HG03575 (cell line): Measurements from ENCODE around the gene ZNF320.
"Not testable (repeated sequence)": the region's sequence is repeated elsewhere in the genome, so short reads cannot be mapped to it uniquely, and the experiment has no call there.

Experiments
- ATAC-seq: cut with Tn5 transposase; IDR thresholded peaks from one replicate; pipeline ENCODE4 v1.9.1; 2021; ENCODE audit not compliant: unreplicated experiment, insufficient number of reproducible peaks, low FRiP score; ENCODE audit errors: extremely low read depth

Gene ZNF320

DNA sequence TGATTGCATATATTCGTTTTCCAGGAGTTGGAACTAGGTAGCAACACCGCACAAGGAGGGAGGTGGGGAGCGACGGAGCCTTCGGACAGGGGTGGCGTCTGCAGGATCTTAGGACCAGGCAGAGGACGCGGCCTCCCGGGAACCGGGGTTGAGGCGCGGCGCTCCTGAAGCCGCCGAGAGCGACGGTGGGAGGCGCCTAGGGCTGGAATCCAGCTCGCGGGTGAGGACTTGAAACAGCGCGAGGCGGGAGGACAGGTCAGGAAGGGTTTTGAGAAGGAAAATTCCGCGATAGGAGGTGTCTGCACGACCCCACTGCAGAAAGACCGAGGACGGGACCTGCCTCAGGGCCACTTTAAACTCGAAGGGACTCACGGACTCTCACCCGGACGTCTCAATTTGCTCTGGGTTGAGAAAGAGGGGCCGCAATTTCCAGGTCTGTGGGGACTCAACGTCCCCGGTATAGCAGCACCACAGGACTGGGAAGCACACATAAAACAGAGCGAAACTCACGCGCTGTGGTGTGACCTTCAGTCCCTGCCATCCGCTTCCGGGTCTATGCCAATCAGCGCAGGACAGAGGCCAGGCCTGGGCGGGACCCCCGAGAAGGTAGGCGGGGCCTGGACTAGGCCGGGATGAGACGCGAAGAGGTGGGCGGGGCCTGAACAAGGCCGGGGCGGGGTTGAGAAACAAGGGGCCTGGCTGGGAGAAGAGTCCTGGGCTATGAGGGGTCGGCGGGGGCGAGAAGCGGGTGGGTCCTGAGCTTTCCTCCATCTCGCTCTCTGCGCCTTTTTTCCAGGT, at the start of gene ZNF320:
Gene ZNF320, minus strand, starts transcription at position 498 of the 798 bp plus-strand sequence. CDS start 7,380 bp downstream, outside the sequence.
- peak; percentile 57 for ATAC-seq

DNA sequence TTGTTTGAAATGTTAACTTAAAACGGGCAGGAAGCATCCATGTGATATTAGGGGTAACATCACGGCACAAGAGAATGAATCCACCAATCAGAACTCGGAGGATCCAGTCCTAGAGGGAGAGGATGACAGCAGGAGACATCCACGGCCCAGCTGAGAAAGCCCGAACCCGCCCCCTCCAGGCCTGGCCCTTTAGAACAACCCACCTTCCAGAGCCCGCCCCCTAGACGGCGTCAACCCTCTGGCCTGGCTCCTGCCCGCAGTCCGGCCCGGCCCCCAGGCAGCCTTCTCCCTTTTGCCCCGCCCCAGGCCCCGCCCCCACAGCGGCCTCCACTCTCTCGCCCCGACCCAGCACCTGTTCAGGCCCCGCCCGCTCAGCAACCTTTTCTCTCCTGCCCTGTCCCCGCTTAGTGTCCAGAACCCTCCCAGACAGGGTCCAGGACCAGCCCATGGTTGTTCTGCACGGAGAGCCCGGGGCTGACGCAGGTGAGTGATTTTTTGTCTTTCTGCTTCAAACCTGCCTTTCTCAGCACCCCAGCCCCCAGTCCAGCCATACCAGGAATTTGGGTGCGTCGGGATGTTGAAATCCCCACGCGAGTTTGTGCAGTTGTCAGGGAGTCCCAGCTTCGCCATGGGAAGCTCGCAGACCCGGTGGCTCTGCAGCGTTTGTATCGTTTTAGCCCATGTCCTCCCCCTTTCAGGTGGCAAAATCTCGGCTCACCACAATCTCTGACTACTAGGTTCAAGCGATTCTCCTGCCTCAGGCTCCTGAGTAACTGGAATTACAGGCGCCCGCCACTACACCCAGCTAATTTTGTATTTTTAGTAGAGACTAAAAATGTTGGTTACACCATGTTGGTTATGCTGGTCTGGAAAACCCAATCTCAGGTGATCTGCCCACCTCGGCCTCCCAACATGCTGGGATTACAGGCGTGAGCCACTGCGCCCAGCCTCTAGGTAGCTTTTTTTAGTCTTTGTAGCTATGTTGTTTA, 49.2 kb upstream of the ZNF320 start:
- ATAC-seq: no peak

DNA sequence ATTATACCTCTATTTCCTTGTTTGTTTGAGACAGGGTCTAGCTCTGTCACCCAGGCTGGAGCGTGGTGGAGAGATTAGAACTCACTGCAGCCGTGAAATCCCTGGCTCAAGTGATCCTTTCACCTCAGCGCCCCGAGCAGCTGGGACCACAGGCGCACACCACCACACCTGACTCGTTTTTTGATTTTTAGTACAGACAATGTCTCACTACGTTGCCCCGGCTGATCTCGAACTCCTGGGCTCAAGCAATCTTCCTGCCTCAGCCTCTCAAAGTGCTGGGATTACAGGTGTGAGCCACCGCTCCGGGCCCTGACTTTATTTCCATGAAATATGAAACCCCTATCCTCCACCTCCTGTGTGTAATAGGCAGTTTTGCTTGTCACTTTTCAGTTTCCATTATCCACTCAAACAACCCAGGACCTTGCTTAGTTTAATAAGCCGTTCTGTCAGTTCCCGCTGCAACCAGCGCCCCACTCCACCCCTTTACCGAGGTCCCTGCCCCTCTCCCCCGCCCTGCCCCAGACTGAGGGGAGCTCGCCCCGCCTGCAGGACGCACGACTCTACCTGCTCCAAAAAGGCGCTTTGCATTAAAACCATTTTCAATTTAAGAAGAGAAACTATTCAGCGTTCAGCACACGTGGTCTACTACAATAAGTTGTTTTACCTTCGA, 48.4 kb upstream of the ZNF320 start:
- no peak for ATAC-seq

DNA sequence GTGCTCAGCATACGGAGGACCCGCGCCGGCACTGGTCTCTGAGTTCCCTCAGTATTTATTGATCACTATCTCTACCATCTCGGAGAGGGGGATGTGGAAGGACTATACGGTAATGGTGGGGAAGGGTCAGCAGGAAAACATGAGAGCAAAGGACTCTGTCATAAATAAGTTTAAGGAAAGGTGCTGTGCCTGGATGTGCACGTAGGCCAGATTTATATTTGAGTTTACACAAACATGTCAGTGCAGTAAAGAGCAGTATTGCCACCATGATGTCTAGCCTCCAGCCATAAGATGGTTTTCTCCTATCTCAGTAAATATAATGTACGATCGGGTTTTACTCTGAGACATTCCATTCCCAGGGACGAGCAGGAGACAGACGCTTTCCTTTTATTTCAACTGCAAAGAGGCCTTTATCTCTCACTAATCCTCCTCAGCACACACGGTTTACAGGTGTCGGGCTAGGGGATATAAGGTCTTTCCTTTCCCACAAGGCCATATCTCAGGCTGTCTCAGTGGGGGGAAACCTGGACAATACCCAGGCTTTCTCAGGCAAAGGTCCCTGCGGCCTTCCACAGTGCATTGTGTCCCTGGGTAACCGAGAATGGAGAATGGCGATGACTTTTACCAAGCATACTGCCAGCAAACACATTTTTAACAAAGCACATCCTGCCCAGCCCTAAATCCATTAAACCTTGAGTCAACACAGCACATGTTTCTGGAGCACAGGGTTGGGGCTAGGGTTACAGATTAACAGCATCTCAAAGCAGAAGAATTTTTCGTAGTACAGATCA, 47.5 kb upstream of the ZNF320 start:
- not testable (repeated sequence) for ATAC-seq

DNA sequence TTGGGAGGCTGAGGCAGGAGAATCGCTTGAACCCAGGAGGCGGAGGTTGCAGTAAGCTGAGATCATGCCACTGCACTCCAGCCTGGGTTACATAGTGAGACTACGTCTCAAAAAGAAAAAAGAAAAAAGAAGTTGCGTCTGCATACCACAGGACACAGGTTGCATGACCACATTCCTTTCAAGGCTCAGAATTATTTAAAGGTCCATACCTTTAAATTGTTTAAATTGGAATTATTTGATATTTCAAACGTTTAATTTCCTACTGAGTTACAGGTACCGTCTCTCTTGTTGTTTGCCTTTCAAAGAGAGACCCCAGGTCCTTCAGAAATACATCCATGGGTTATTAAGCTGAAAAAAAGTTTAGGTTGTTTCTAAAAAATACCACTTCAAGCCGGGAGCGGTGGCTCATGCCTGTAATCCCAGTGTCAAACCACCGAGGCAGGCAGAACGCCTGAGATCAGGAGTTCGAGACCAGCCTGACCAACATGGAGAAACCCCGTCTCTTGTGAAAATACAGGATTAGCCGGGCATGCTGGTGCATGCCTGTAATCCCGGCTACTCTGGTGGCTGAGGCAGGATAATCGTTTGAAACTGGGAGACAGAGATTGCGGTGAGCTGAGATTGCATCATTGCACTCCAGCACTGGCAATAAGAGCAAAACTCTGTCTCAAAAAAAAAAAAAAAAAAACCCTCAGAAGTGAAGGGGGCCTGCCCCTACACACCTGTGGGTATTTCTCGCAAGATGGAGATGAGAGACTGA, 46.6 kb upstream of the ZNF320 start:
- no peak for ATAC-seq

DNA sequence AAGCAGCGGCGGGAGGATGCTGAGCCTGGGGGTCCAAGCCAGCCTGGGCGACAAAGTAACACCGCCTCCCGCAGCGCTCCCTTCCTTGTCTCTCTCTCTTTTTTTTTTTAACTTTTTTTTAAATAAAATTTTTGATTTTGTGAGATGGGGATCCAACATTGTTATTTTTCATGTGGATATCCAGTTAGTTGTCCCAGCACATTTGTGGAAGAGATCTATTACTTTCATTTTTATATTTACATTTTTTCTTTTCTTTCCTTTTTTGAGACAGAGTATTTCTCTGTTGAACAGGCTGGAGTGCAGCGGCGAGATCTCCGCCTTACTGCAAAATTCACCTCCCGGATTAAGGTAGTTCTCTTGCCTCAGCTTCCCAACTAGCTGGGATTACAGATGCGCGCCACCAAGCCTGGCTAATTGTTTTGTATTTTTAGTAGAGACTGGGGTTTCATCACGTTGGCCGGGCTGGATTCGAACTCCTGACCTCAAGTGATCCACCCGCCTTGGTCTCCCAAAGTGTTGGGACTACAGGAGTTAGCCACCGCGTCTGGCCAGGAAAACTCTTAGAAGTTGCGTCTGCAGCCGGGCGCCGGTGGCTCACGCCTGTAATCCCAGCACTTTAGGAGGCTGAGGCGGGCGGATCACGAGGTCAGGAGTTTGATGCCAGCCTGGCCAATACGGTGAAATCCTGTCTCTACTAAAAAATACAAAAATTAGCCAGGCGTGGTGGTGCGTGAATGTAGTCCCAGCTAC, 45.9 kb upstream of the ZNF320 start:
- no peak for ATAC-seq

DNA sequence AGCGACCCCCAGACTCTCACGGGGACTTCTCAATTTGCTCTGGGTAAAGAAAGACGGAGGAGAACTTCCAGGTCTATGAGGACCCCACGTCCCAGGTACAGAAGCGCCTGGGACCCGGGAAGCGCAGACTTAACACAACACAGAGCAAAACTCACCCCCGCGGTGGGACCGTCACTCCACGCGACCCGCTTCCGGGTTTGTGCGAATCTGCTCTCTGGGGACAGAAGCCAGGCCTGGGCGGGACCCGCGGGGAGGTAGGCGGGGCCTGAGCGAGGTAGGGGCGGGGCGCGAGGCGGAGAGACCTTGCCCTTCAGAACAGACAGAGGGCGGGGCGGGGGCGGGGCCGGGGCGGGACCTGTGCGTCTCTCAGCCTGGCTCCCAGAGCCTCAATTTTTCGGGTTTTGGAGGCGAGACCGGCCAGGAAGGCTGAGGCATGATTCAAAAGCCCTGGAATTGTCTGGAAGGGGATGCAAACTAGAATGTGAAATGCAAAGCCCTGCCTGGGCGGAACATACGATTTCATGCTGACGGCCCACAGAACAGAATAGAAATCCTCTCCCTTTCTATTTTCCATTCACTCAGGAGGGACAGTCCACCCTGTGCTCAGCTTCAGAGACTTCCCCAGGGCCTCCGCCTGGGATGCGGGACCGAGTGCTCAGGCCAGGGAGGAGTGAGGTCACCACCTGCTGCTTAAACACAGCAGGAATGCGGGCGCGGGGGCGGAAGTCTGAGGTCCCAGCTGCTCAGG, 45.1 kb upstream of the ZNF320 start:
- no peak for ATAC-seq

DNA sequence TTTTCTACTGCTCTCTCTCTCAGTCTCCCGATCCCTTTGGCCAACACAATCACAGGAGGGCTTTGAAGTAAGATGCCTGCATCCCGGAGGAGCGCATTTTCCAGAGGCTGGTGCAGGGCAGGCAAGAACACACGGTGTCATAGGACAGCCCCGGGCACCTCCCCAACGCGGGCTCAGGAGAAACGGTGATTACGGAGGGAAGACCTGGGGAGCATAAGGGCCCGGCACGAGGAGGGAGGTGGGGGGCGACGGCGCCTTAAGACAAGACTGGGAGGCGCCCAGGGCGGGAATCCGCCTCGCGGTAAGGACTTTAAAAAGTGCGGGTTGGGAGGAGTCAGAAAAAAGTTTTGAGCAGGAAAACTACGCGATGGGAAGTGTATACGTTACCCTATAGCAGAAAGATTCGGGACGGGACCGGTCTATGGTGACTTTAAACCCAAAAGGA, 44.5 kb upstream of the ZNF320 start:
- no peak for ATAC-seq

DNA sequence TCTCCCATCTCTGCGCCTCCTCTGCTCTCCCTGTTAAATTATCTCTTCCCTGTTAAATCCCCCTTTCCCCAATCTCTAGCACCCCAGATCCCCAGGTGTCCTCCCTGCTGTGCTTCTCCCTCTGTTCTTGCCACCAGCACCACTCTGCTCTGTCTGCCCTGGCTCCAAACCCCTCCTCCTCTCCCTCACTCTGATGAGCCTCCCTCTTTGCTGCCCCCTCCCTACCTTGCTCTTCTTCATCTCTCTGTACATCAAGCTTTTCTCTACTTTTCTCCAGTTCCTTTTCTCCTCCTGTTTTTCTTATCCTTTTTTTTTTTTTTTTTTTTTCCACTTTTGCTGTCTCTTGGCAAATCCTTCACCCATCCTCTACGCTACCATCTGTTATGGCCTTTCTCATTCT, 44.1 kb upstream of the ZNF320 start:
- ATAC-seq: not testable (repeated sequence)

DNA sequence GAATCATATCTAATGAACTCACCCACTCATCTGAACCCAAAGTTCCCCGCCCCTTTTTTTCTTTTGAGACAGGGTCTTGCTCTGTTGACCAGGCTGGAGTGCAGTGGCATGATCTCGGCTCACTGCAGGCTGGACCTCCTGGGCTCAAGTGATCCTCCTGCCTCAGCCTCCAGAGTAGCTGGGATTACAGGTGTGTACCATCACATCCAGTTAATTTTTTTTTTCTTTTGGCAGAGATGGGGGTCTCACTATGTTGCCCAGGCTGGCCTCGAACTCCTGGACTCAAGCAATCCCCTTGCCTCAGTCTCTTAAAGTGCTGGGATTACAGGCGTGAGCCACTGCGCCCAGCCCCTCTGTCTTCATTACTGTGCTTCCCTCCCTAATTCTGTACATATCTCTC, 43.5 kb upstream of the ZNF320 start:
- not testable (repeated sequence) for ATAC-seq

DNA sequence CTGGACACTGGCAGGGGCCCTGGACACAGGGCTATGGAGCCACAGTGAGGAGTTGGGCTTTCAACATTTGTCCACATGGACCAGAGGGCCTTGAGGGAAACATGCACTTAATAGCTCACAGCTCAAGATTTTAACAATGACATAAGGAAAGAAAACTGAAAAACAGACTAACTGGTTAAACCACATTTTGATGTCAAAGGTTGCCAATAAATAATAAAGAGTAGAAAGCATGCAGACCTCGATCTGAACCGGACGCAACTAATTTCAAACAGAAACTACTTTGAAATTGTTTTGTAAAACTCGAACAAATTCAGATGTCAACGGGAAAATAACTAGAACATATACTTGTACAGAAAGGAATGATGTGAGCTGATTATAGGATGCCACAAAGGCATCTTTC, 41.3 kb upstream of the ZNF320 start:
- ATAC-seq: no peak

DNA sequence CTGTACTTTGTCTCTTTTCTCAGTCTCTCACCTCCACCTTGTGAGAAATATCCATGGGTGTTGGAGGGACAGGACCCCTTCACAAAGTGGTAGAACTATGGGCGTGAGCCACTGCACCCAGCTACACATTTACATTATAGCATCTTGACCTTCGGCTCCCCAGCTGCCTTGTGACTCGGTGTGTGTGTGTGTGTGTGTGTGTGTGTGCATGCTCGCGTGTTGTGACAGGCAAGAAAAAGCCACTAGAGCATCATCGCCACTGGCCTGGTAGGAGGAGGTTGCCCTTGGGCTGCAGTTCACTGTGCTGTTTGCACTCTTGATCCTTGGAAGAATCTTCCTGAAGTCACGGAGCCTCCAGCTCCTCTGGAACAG, 39.5 kb upstream of the ZNF320 start:
- ATAC-seq: no peak

DNA sequence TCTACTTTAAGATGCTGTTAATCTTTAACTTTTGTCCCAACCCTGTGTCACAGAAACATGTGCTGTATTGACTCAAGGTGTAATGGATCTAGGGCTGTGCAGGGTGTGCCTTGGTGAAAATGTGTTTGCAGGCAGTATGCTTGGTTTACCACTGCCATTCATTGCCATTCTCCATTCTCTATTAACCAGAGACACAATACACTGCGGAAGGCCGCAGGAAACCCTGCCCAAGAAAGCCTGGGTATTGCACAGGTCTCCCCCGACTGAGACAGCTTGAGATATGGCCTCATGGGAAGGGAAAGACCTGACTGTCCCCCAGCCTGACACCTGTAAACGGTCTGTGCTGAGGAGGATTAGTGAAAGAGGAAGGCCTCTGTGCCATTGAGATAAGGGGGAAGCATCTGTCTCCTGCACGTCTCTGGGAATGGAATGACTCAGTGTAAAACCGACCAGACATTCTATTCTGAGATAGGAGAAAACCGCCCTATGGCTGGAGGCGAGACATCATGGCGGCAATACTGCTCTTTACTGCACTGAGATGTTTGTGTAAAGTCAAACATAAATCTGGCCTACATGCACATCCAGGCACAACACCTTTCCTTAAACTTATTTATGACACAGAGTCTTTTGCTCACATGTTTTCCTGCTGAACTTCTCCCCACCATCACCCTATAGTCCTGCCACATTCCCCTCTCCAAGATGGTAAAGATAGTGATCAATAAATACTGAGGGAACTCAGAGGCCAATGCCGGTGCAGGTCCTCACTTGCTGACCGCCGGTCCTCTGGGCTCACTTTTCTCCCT, 38.9 kb upstream of the ZNF320 start:
- ATAC-seq: no peak

DNA sequence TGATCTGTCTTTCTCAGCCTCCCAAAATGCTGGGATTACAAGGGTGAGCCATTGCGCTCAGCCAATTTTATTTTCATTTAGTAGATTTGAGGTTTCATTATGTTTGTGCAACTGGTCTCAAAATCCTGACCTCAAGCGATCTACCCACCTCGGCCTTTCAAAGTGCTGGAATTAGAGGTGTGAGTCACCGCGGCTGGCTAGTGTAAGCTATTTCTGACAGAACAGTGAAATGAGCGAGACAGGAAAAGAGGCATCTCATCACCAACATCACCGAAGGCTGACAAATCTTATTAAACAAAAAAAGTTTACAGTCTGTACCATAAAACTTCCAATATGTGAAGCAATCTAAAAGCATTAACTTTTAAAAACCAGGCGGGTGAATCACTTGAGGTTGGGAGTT, 38.0 kb upstream of the ZNF320 start:
- ATAC-seq: no peak

DNA sequence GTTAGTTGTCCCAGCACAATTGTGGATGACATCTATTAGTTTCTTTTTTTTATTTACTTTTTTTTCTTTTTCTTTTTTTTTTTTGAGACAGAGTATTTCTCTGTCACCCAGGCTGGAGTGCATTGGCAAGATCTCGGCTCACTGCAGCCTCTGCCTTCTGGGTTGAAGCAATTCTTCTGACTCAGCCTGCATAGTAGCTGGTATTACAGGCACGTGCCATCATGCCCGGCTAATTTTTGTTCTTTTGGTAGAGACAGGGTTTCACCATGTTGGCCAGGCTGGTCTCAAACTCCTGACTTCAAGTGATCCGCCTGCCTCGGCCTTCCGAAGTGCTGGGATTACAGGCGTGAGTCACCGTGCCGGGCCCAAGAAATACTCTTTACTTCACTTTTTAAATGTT, 27.2 kb upstream of the ZNF320 start:
- ATAC-seq: not testable (repeated sequence)
